ENCODE measurements around the gene GLIS1.

GRCh38 chr1:53698384-53698980, 40.5 kb downstream of the GLIS1 start:
- TF ChIP-seq POLR2A (IDR thresholded peaks at IDR 0.05; ENCODE audit: low read depth, low read length) (no peak), ESRRA (IDR thresholded peaks at IDR 0.05; ENCODE audit: low read length) (no peak), TCF12 (IDR thresholded peaks at IDR 0.05; ENCODE audit: low read depth, low read length) (no peak), HDAC6 (IDR thresholded peaks at IDR 0.05; ENCODE audit: unreplicated experiment) (no peak), ZNF217 (IDR thresholded peaks at IDR 0.05) (no peak), TBL1XR1 (IDR thresholded peaks at IDR 0.05; ENCODE audit: low read depth, low read length) (no peak)
- TF ChIP-seq, protein P1, sequence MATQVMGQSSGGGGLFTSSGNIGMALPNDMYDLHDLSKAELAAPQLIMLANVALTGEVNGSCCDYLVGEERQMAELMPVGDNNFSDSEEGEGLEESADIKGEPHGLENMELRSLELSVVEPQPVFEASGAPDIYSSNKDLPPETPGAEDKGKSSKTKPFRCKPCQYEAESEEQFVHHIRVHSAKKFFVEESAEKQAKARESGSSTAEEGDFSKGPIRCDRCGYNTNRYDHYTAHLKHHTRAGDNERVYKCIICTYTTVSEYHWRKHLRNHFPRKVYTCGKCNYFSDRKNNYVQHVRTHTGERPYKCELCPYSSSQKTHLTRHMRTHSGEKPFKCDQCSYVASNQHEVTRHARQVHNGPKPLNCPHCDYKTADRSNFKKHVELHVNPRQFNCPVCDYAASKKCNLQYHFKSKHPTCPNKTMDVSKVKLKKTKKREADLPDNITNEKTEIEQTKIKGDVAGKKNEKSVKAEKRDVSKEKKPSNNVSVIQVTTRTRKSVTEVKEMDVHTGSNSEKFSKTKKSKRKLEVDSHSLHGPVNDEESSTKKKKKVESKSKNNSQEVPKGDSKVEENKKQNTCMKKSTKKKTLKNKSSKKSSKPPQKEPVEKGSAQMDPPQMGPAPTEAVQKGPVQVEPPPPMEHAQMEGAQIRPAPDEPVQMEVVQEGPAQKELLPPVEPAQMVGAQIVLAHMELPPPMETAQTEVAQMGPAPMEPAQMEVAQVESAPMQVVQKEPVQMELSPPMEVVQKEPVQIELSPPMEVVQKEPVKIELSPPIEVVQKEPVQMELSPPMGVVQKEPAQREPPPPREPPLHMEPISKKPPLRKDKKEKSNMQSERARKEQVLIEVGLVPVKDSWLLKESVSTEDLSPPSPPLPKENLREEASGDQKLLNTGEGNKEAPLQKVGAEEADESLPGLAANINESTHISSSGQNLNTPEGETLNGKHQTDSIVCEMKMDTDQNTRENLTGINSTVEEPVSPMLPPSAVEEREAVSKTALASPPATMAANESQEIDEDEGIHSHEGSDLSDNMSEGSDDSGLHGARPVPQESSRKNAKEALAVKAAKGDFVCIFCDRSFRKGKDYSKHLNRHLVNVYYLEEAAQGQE (IDR thresholded peaks at IDR 0.05; ENCODE audit: low read depth, low read length) = no peak

Measured in GM12878 (cell line).